Activated CD8-positive, alpha-beta memory T cell treated with anti-CD3 and anti-CD28 coated beads for 48 hours (primary cell): ENCODE measurements around the gene FLT4.

Source experiments
- DNase-seq, 3 experiments: peaks; one replicate each; pipeline ENCODE4 v3.0.0-alpha.2; 2020; ENCODE audit warnings: low read depth in 2 of 3, low spot score in 2 of 3

FLT4 gene

DNA sequence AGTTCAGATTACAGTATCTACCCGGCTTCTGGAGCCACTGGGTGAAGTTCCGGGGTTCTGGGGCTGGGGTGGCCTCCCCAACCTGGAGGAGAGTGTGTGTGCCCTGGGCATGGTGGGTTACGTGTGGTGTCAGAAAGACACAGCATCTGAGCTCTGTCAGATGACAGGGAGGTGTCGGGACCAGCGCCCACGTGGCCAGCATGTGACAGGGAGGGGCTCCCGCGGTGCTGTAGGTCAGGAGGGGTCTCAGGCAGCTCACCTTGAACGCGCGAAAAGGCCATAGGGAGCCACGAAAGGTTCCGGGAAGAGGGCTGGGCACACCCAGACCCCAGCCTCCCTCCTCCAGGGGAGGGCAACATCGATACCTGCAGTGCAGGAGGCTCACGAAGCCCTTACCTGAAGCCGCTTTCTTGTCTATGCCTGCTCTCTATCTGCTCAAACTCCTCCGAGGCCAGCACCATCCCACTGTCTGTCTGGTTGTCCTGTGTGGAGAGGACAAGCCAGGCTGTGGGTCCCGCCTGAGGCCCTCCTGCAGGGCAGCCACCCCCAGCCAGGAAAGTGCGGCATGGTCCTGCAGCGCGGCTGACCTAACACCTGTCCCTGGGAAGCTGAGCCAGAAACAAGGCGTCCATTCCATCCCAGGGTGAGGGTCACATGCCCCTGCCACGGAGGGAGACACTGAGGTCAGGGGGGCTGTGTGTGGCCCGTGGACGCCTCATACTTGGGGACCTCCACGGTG, 40.7 kb downstream of the FLT4 start:
- no peak for DNase-seq

GRCh38 chr5:180607861-180608571, 41.4 kb downstream of the FLT4 start:
- DNase-seq = no peak

DNA sequence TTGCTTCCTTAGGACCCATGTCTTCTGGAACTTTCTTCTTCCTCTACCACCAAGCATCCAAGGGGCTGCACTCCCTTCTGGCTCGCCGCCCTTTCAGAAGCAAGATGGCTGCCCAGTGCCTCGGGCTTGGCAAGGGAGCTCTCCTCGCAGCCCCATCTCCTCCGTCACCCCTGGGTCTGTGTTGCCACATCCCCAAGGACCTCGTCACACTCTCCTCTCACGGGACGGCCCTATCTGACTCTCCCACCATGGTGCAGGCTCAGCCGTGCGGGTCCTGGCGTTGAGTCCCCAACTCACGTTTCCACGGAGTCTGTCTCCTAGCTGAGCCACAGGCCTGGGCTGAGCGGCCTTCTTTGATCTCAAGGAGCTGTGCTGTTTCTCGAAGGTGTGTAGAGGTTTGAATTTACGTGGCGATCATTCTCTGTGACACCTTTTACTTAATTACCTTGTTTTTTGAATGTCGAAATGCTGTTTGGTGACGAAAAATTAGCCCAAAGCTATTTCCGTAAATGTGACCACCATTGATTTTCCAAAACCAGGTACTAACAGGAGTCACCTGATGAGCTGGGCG, 43.1 kb downstream of the FLT4 start:
- no peak for DNase-seq

- peak in 2 of 3 experiments; percentile 38 to 53 for DNase-seq
These were observed 43.7 kb downstream of the FLT4 start for GRCh38 chr5:180605554-180606214.

DNA sequence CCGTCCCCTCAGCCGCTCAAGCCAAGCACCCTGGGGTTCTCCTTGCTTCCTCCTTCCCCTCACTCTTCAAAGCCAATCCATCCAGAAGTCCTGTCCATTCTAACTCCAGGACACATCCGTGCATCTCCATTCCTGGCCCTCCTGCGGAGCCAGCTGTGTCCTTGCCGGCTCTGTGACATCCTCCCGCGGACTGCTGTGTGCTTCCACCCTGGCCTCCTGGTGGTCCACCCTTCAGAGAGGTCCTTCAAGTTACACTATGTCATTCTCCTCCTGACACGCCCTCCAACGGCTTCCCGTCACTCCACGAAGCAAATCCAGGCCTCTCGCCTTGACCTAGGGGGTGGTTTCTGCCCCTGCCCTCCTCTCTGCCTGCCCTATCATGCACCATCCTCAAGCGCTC, 45.1 kb downstream of the FLT4 start:
- DNase-seq = no peak

DNA sequence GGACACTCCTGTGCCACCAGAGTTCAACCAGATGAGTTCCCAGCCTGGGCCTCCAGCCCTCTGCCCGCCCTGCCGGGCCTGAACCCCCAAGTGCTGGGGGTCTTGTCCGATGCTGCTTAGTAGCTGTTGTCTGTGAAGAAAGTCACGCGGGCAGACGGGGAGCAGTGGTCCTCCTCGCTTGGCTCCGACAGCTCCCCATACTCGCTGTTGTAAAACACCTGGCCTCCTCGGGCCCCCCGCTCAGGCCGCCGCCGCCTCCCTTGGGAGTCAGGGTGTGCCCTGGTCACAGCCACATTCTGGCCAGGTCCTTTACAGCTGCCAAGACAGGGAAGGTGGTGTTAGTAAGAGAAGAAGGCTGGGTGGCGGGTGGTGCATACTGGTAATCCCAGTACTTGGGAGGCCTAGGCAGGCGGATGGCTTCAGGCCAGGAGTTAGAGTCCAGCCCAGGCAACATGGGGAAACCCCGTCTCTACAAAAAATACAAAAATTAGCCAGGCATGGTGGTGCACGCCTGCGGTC, 46.3 kb downstream of the FLT4 start:
- no peak for DNase-seq

DNA sequence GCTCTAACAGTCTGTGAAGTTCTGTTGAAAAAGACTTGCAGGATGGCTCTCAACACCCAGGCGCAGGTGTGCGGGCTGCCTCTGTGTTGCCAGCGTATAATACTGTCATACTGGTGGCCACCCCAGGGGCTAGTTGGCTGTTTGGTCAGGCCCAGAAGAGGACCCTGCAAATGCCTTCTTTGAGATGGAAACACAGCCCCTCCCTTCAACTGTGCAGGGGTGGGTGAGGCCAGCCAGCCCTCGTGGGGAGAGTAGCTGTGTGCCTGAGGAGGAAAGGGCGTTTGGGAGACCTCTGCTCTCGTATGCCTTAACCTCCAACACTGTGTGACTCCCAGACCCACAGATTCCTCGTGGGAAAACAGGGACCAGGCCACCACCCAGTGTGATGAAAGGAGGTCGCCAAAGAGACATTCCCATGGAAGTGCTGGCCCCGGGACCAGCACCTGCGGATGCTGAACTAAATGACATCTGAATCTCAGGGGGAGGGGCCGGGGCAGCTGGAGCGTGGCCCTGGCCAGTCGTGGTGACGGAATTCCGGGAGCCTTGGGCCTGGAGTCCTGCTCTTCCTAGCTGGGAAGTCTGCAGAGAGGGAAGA, 46.8 kb downstream of the FLT4 start:
- DNase-seq = no peak

DNA sequence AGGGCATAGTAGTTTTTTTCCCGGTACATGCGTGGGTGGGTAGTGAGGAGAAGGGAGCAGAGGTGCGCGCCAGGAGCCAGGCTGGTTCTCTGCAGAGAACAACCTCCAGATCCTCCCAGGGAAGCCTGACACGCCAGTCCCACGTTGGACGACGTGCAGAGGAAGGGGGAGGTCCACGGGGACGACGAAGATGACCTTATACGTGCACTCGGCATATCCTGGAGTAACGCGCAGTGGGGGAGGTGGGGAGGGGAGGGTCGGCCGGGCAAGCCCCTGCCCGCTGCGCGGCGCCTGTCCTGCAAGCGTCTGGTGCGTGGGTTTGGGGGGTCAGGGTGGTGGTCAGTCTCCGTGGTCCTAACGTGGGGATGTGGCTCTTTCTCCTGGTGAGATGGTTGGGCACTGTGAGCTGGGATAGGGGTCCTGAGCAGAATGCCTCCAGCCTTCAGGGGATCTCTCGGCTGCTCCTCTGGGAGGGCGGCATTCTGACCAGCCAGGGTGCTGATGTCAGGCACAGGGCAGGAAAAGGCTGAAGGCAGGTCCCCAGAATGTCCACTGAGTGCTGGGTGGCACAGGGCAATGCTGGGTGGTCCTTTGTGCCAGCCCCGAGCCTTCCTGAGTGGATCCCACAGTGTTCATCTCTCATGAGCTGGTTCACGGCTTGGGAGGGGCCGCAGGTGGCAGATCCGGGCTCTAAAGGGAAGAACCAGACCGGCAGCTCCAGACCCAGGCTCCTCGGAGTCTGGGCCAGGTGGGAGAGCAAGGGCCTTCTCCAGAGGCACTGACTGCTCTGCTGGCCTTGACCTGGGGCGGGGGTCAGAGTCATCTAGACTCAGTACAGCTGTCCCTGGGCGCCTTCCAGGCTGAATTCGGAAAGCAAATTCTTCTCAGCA, 47.6 kb downstream of the FLT4 start:
- no peak for DNase-seq

DNA sequence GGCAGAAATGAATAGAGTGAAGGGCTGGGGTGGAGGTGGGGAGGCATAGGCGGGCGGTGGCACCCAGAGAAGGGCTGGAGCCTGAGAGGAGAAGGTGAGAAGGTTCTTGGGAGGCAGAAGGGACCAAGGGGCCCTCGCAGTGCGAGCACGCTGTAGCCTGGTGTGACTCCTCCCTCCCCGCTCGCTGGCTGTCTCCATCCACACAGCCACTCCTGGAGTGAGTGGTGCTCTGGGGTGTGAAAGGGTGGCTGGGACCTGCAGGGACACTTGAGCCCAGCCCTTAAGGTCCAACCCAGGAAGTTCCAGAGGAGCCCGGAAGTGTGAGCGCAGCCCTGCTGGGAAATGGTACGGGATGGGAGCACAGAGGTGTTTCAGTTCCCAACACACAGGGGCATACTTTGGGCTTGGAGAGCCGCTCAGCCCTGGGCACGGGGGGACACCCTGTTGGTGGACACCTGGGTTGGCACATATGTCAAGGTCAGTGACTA, 48.8 kb downstream of the FLT4 start:
- DNase-seq = no peak

- DNase-seq = no peak
These were observed 49.3 kb downstream of the FLT4 start for GRCh38 chr5:180599981-180600553.

DNA sequence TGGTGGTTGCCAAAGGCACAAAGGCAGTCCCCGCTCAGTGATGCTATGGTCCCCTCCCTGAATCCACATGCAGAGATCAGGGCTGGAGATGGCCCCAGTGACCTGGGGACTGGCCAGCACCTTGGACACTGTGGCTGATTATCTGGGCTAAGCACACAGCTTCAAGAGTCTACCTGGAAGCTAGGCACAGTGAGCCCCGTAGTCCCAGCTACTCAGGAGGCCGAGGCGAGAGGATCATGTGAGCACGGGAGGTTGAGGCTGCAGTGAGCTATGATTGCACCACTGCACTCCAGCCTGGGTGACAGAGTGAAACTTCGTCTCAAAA, 49.8 kb downstream of the FLT4 start:
- DNase-seq = no peak

DNA sequence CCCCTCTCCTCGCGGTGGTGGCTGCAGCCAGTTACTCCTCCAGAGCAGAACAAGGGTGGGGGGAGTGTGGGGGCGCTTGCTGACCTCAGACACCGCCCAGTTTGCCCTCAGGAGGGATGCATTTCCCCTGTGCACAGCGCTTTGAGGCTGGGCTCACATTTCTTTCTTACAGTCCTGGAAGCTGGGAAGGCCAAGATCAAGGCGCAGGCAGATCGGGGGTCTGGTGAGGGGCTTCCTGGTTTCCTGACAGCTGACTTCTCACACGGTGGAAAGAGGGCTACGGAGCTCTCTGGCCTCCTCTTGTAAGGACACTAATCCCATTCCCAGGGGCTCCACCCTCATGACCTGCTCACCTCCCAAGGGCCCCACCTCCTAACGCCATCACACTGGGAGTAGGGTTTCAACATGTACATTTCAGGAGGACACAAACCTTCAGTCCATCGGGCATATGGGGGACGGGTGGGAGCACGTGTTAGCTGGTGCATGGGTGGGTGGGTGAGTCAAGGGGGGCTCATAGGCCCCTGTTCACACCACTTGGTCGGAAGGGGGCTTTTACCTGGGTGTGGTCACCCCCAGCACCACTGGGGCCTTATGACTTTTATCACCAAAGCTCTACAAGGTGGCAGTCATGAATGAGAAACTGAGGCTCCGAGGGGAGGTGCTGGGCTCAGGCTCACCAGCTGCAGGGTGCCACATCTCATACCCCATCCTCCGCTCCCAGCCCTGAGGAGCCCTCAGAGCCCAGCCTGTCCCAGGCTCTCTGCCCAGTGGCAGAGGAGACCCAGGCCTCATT, 50.4 kb downstream of the FLT4 start:
- DNase-seq = no peak

DNA sequence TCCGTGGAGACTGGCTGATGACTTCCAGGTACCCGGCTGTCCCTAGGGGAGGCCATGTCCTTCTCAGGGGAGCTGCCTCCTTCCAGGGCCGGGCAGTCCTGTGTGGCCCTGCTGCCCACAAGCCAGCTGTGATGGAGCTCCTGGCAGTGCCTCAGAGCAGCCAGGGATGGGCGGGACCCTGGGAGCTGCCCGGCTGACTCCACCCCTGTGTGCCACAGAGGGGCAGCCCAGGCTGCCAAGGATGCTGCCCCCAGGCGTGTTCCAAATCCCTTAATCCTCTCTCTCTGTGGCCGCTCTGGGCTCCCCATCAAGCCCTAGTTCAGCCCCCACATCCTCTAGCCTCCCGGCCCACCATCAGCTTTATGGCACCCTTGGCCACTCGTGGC, 51.1 kb downstream of the FLT4 start:
- no peak for DNase-seq

GRCh38 chr5:180596668-180597231, 52.6 kb downstream of the FLT4 start:
- DNase-seq = no peak

- DNase-seq = no peak
These were observed 53.2 kb downstream of the FLT4 start for GRCh38 chr5:180596115-180596667.

DNA sequence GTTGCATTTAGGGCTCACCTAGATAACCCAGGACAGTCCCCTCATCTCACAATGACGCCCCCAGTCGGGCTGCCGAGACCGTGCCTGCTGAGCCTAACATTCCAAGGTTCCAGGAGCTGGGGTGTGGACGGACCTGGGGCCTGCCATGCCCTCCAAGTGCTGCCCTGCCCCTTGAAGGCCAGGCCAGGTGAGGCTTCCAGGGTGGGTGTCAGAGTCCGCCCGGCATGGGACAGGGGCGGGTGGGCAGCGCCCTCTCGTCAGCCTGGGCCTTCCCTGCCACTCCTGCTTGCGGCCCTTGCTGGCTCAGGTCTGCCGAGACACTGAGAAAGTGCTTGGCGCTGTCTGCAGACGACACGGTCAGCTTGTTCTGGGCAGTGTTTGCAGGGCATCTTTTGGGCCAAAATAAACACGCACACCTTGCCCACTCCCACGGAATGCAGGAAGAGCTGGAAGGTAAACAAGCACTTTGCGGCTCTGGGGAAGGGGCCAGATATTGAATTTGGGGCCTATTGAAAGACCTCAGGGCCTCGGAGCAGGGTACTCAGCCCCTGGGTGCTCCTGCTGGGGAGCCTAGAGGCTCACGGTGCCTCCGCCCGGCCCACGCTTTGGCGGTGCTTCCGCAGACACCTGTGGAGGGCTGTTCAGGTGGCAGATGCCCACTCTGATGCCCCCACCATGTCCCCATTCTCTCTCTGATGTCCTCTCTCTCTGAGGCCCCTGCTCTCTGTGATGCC, 53.9 kb downstream of the FLT4 start:
- no peak for DNase-seq

GRCh38 chr5:180595046-180595379, 54.4 kb downstream of the FLT4 start:
- DNase-seq = no peak
